Neuronal stem cell (in vitro differentiated cells): ENCODE data around the gene IGLL5.

Source experiments
- DNase-seq: peaks from one replicate; pipeline ENCODE4 v3.0.0-alpha.2; 2013; ENCODE audit warnings: low spot score
- H2AFZ ChIP-seq: one replicate; pipeline ENCODE4 v1.6.1; 2013; ENCODE audit warnings: mild to moderate bottlenecking, low read length, inconsistent platforms
- H2AK5ac ChIP-seq: 2 replicates; pipeline ENCODE4 v1.6.1; 2013; ENCODE audit warnings: low read depth, mild to moderate bottlenecking, inconsistent platforms, low read length, moderate library complexity, mixed read lengths
- H2BK120ac ChIP-seq: 2 replicates; pipeline ENCODE4 v1.6.1; 2013; ENCODE audit warnings: low read depth, mild to moderate bottlenecking, inconsistent platforms, low read length, moderate library complexity, mixed read lengths
- H2BK12ac ChIP-seq: one replicate; pipeline ENCODE4 v1.6.1; 2013; ENCODE audit warnings: low read length, inconsistent platforms
- H2BK15ac ChIP-seq: 2 replicates; pipeline ENCODE4 v1.6.1; 2013; ENCODE audit warnings: mild to moderate bottlenecking, low read length, inconsistent platforms, mixed read lengths
- H2BK5ac ChIP-seq: one replicate; pipeline ENCODE4 v1.6.1; 2013; ENCODE audit warnings: inconsistent platforms, mild to moderate bottlenecking, low read length, moderate library complexity
- H3K14ac ChIP-seq: one replicate; pipeline ENCODE4 v1.6.1; 2013; ENCODE audit warnings: low read length, inconsistent platforms
- H3K18ac ChIP-seq: 2 replicates; pipeline ENCODE4 v1.6.1; 2013; ENCODE audit warnings: low read length, inconsistent platforms
- H3K23ac ChIP-seq: 2 replicates; pipeline ENCODE4 v1.6.1; 2013; ENCODE audit warnings: low read depth, mild to moderate bottlenecking, mixed read lengths, low read length, inconsistent platforms; ENCODE audit not compliant: poor library complexity
- H3K27ac ChIP-seq: replicated peaks from 3 replicates; pipeline ENCODE4 v1.5.1; 2013; ENCODE audit warnings: low read length, inconsistent platforms
- H3K27me3 ChIP-seq, 3 experiments: 2 replicates each; pipeline ENCODE4 v1.6.1; 2013; ENCODE audit warnings: low read length in 3 of 3, mild to moderate bottlenecking in 2 of 3, inconsistent platforms in 1 of 3, low read depth in 1 of 3, mixed read lengths in 1 of 3, moderate library complexity in 1 of 3; ENCODE audit not compliant: control insufficient read depth in 3 of 3, insufficient read depth in 3 of 3
- H3K36me3 ChIP-seq, 2 donors: replicated peaks in 1 of 2; 2 replicates each; pipeline ENCODE4 v1.6.1; 2013; ENCODE audit warnings: low read length in 2 of 2; ENCODE audit not compliant: control insufficient read depth in 2 of 2, insufficient read depth in 2 of 2
- H3K4ac ChIP-seq: 2 replicates; pipeline ENCODE4 v1.6.1; 2013; ENCODE audit warnings: inconsistent platforms, mild to moderate bottlenecking, low read length, moderate library complexity
- H3K4me1 ChIP-seq, 2 donors: 1 replicate in 1 of 2; 2 replicates in 1 of 2; pipeline ENCODE4 v1.6.1; 2013; ENCODE audit warnings: low read length in 2 of 2, low read depth in 1 of 2; ENCODE audit not compliant: control insufficient read depth in 2 of 2, insufficient read depth in 1 of 2
- H3K4me2 ChIP-seq: one replicate; pipeline ENCODE4 v1.6.1; 2013; ENCODE audit warnings: mild to moderate bottlenecking, low read length, inconsistent platforms; ENCODE audit not compliant: insufficient read depth, poor library complexity, severe bottlenecking
- H3K4me3 ChIP-seq, 2 donors: 2 replicates each; pipeline ENCODE4 v1.5.1; 2013; ENCODE audit warnings: low read length in 2 of 2, mild to moderate bottlenecking in 2 of 2, inconsistent platforms in 1 of 2, moderate library complexity in 1 of 2
- H3K79me1 ChIP-seq: one replicate; pipeline ENCODE4 v1.6.1; 2013; ENCODE audit warnings: low read depth, mild to moderate bottlenecking, inconsistent platforms, low read length, moderate library complexity
- H3K9ac ChIP-seq: one replicate; pipeline ENCODE4 v1.6.1; 2013; ENCODE audit warnings: mild to moderate bottlenecking, low read depth, low read length, inconsistent platforms; ENCODE audit not compliant: poor library complexity
- H3K9me3 ChIP-seq, 2 donors: replicated peaks in 1 of 2; 2 replicates each; pipeline versions ENCODE3 to v1.6.1; 2013; ENCODE audit warnings: low read length in 2 of 2, mild to moderate bottlenecking in 2 of 2, inconsistent platforms in 1 of 2, low read depth in 1 of 2, mixed read lengths in 1 of 2, moderate library complexity in 1 of 2; ENCODE audit not compliant: control insufficient read depth in 2 of 2, insufficient read depth in 1 of 2
- H4K8ac ChIP-seq: one replicate; pipeline ENCODE4 v1.6.1; 2013; ENCODE audit warnings: low read depth, mild to moderate bottlenecking, inconsistent platforms, low read length, moderate library complexity
- H4K91ac ChIP-seq: one replicate; pipeline ENCODE4 v1.6.1; 2013; ENCODE audit warnings: low read length, low read depth, mild to moderate bottlenecking, inconsistent platforms; ENCODE audit not compliant: poor library complexity
- WGBS, 2 donors: extraction: QIAGEN DNeasy Blood & Tissue Kit; methylation state at CpG; one replicate each; pipeline ENCODE4 v1.1.7; 2013; ENCODE audit warnings: missing lambda C conversion rate in 2 of 2, mixed read lengths in 1 of 2; ENCODE audit not compliant: insufficient read length in 2 of 2, insufficient replicate concordance in 1 of 2; ENCODE audit errors: extremely low coverage in 2 of 2; 5-methylcytosine and 5-hydroxymethylcytosine counted together

Gene IGLL5

GRCh38 chr22:22925805-22926369 lies 38.3 kb downstream of the IGLL5 start:
- no peak overlapping the region for H3K4me3 ChIP-seq
- H3K4me1 ChIP-seq: peaks cover 0 to 5% of the 10 kb centered on the region in 2 donors
- no peaks in the 10 kb centered on the region for H3K9me3 ChIP-seq
- DNase-seq: no peak
- no peak overlapping the region for H3K9ac ChIP-seq
- no peak overlapping the region for H2BK120ac ChIP-seq
- H2BK5ac ChIP-seq: no peak overlapping the region
- peak overlapping the region; percentile 73 for H2AK5ac ChIP-seq
- H3K23ac ChIP-seq: peak overlapping the region; percentile 94
- H3K79me1 ChIP-seq: no peaks in the 10 kb centered on the region
- no peak overlapping the region for H3K4ac ChIP-seq
- H4K91ac ChIP-seq: no peak overlapping the region
- no peak overlapping the region for H2AFZ ChIP-seq
- peaks cover 0 to 3% (median 0%) of the 10 kb centered on the region in 3 experiments for H3K27me3 ChIP-seq
- no peak overlapping the region for H3K18ac ChIP-seq
- H3K4me2 ChIP-seq: no peak overlapping the region
- no peak overlapping the region for H3K14ac ChIP-seq
- no peak overlapping the region for H2BK12ac ChIP-seq
- WGBS, 2 donors: no CpG with 5 or more reads among the region's 8 CpGs
- H2BK15ac ChIP-seq: no peak overlapping the region
- no peak overlapping the region for H3K27ac ChIP-seq
- no peak overlapping the region for H4K8ac ChIP-seq
- H3K36me3 ChIP-seq: no peaks in the 10 kb centered on the region

- Histone ChIP-seq H3K4me1 (peaks cover 0 to 5% of the 10 kb centered on the region in 2 donors), H2AK5ac (peak overlapping the region; percentile 73), H3K4ac (no peak overlapping the region), H3K14ac (no peak overlapping the region), H2BK5ac (no peak overlapping the region), H4K91ac (no peak overlapping the region), H3K9ac (peak overlapping the region; percentile 15), H3K79me1 (no peaks in the 10 kb centered on the region), H2BK12ac (peak overlapping the region; percentile 42), H3K18ac (peak overlapping the region; percentile 61), H3K23ac (peak overlapping the region; percentile 94), H3K27ac (no peak overlapping the region), H4K8ac (peak overlapping the region; percentile 24), H3K4me3 (no peak overlapping the region), H2BK15ac (no peak overlapping the region), H3K36me3 (no peaks in the 10 kb centered on the region), H3K4me2 (no peak overlapping the region), H2AFZ (no peak overlapping the region), H2BK120ac (no peak overlapping the region), H3K9me3 (no peaks in the 10 kb centered on the region), H3K27me3 (no peaks in the 10 kb centered on the region)
- WGBS, 2 donors: no CpG with 5 or more reads among the region's 13 CpGs
- DNase-seq: no peak
Measured at GRCh38 chr22:22926370-22927195, 39.0 kb downstream of the IGLL5 start.

- Histone ChIP-seq H2AK5ac (peak overlapping the region; percentile 85), H3K27me3 (no peaks in the 10 kb centered on the region), H2BK5ac (no peak overlapping the region), H3K79me1 (no peaks in the 10 kb centered on the region), H3K14ac (peak overlapping the region; percentile 73), H4K8ac (no peak overlapping the region), H4K91ac (no peak overlapping the region), H3K4me1 (peaks cover 0 to 5% of the 10 kb centered on the region in 2 donors), H3K23ac (peak overlapping the region; percentile 92), H3K27ac (no peak overlapping the region), H3K9me3 (no peaks in the 10 kb centered on the region), H3K36me3 (no peaks in the 10 kb centered on the region), H2BK12ac (no peak overlapping the region), H3K9ac (no peak overlapping the region), H3K4ac (no peak overlapping the region), H2AFZ (no peak overlapping the region), H3K4me3 (no peak overlapping the region), H3K18ac (peak overlapping the region; percentile 80), H2BK15ac (no peak overlapping the region), H3K4me2 (no peak overlapping the region), H2BK120ac (no peak overlapping the region)
- WGBS, 2 donors: no CpG with 5 or more reads among the region's 21 CpGs
- no peak for DNase-seq
Measured at GRCh38 chr22:22927196-22927887, 39.7 kb downstream of the IGLL5 start.
